H4 (cell line): ENCODE data around the gene ZNF333. TPM values are rescaled to one million over a fixed set of nuclear protein-coding genes. Genes with fewer than 3 reads are reported as not detected.
"Not testable (repeated sequence)": the region's sequence is repeated elsewhere in the genome, so short reads cannot be mapped to it uniquely, and the experiment has no call there.

Experiments used
- DNase-seq: peaks from one replicate; pipeline ENCODE4 v3.0.0-alpha.2; 2015; ENCODE audit warnings: low spot score
- total RNA-seq: library from RNA; depleted of rRNA; stranded (reverse); fragments of >200 nt; shearing (Covaris generic); gene quantifications from 2 replicates; pipeline ENCODE4 v1.2.3, GENCODE V29; 2014

The ZNF333 gene
- total RNA-seq, 1 experiment from 2014 or later: 8.5 TPM

GRCh38 chr19:14768001-14768400 is 78.2 kb downstream of the ZNF333 start:
- no peak for DNase-seq

- DNase-seq: no peak
These were observed 79.4 kb downstream of the ZNF333 start for GRCh38 chr19:14769201-14769600.

- no peak for DNase-seq
These were observed 80.3 kb downstream of the ZNF333 start for GRCh38 chr19:14770136-14770535.

GRCh38 chr19:14770944-14771839 is 81.3 kb downstream of the ZNF333 start:
- DNase-seq: no peak

GRCh38 chr19:14772467-14772866 is 82.6 kb downstream of the ZNF333 start:
- DNase-seq: no peak

- no peak for DNase-seq
These were observed 83.1 kb downstream of the ZNF333 start for GRCh38 chr19:14772995-14773394.

GRCh38 chr19:14773722-14774121 is 83.9 kb downstream of the ZNF333 start:
- not testable (repeated sequence) for DNase-seq

- DNase-seq: no peak
These were observed 84.5 kb downstream of the ZNF333 start for GRCh38 chr19:14774373-14774772.

- not testable (repeated sequence) for DNase-seq
These were observed 85.5 kb downstream of the ZNF333 start for GRCh38 chr19:14775326-14775725.

GRCh38 chr19:14775869-14776586 is 86.2 kb downstream of the ZNF333 start:
- no peak for DNase-seq

GRCh38 chr19:14777645-14778044 is 87.8 kb downstream of the ZNF333 start:
- DNase-seq: not testable (repeated sequence)

GRCh38 chr19:14778110-14778845 is 88.4 kb downstream of the ZNF333 start, which contains the start of gene ADGRE2:
ADGRE2 (minus strand) TSS chr19:14778560; CDS start chr19:14776756, 1,804 bp downstream.
- not testable (repeated sequence) for DNase-seq

GRCh38 chr19:14779151-14779550 is 89.3 kb downstream of the ZNF333 start:
- DNase-seq: no peak

GRCh38 chr19:14780622-14781225 is 90.9 kb downstream of the ZNF333 start:
- DNase-seq: not testable (repeated sequence)

GRCh38 chr19:14781713-14782536 is 92.1 kb downstream of the ZNF333 start:
- DNase-seq: not testable (repeated sequence)

GRCh38 chr19:14782626-14783409 is 93.0 kb downstream of the ZNF333 start:
- peak; percentile 76 for DNase-seq
